Neural cell (in vitro differentiated cells): ENCODE measurements around the gene DGCR8. TPM values are rescaled to one million over a fixed set of nuclear protein-coding genes. Genes with fewer than 3 reads are reported as not detected.

Experiments
- H2AFZ ChIP-seq: fragments of 200-600, 300-800 bp; sonication (generic), shearing (Covaris generic); 2 replicates; pipeline ENCODE4 v1.6.0; 2014; ENCODE audit warnings: low read depth, mild to moderate bottlenecking, antibody characterized with exemption, low read length, moderate library complexity
- H3F3A ChIP-seq: fragments of 200-600 bp; shearing (Covaris generic); 2 replicates; pipeline ENCODE4 v1.6.1; 2016; ENCODE audit warnings: mild to moderate bottlenecking, moderate library complexity, mixed read lengths, antibody characterized with exemption, low read length; ENCODE audit not compliant: insufficient read depth, poor library complexity, severe bottlenecking
- H3K27ac ChIP-seq: fragments of 200-600, 300-800 bp; sonication (generic), shearing (Covaris generic); 2 replicates; pipeline ENCODE4 v1.5.1; 2014; ENCODE audit warnings: mild to moderate bottlenecking, low read length, moderate library complexity
- H3K27me3 ChIP-seq: fragments of 300-800, 200-600 bp; sonication (generic), shearing (Covaris generic); 2 replicates; pipeline ENCODE4 v1.6.0; 2014; ENCODE audit warnings: mild to moderate bottlenecking, low read depth, low read length, moderate library complexity; ENCODE audit not compliant: insufficient read depth
- H3K36me3 ChIP-seq: fragments of 300-800, 200-600 bp; sonication (generic), shearing (Covaris generic); 2 replicates; pipeline ENCODE4 v1.5.1; 2014; ENCODE audit warnings: mild to moderate bottlenecking, antibody characterized with exemption, low read length, moderate library complexity; ENCODE audit not compliant: insufficient read depth
- H3K4me2 ChIP-seq: fragments of 300-800, 200-600 bp; sonication (generic), shearing (Covaris generic); 2 replicates; pipeline ENCODE4 v1.6.0; 2014; ENCODE audit warnings: mild to moderate bottlenecking, low read length
- H3K4me3 ChIP-seq: fragments of 300-800, 200-600 bp; sonication (generic), shearing (Covaris generic); 2 replicates; pipeline ENCODE4 v1.5.1; 2014; ENCODE audit warnings: mild to moderate bottlenecking, low read length, moderate library complexity
- H3K79me2 ChIP-seq: fragments of 200-600 bp; shearing (Covaris generic); replicated peaks from 2 replicates; pipeline ENCODE4 v1.6.0; 2014; ENCODE audit warnings: mild to moderate bottlenecking, low read length, moderate library complexity; ENCODE audit not compliant: insufficient read depth
- H3K9ac ChIP-seq: fragments of 300-800, 200-600 bp; sonication (generic), shearing (Covaris generic); 2 replicates; pipeline ENCODE4 v1.6.1; 2016; ENCODE audit warnings: mild to moderate bottlenecking, low read length, mixed read lengths
- H3K9me2 ChIP-seq: fragments of 200-600 bp; shearing (Covaris generic); 2 replicates; pipeline ENCODE4 v1.6.1; 2016; ENCODE audit warnings: mild to moderate bottlenecking, low read length, mixed read lengths; ENCODE audit not compliant: insufficient read depth
- H3K9me3 ChIP-seq: fragments of 200-600, 300-800 bp; sonication (generic), shearing (Covaris generic); 2 replicates; pipeline ENCODE4 v1.6.1; 2016; ENCODE audit warnings: mild to moderate bottlenecking, mixed run types, low read length, moderate library complexity, mixed read lengths
- H4K20me1 ChIP-seq: fragments of 200-600 bp; shearing (Covaris generic); 2 replicates; pipeline ENCODE4 v1.6.1; 2016; ENCODE audit warnings: mild to moderate bottlenecking, mixed run types; ENCODE audit not compliant: insufficient read depth
- CTCF ChIP-seq: fragments of 450-650 bp; IDR thresholded peaks from 2 replicates; pipeline ENCODE4 v1.5.1; 2014; ENCODE audit warnings: antibody characterized with exemption, mild to moderate bottlenecking, moderate library complexity; ENCODE audit not compliant: poor library complexity, severe bottlenecking
- EP300 ChIP-seq: fragments of 450-650 bp; conservative IDR thresholded peaks from 2 replicates; pipeline ENCODE4 v1.6.1; 2014; ENCODE audit warnings: antibody characterized with exemption, mild to moderate bottlenecking, moderate library complexity; ENCODE audit not compliant: poor library complexity, severe bottlenecking
- EZH2 ChIP-seq: fragments of 200-600, 300-800 bp; shearing (Covaris generic), sonication (generic); IDR thresholded peaks from 2 replicates; pipeline ENCODE4 v1.6.1; 2014; ENCODE audit warnings: antibody characterized with exemption, low read length, borderline replicate concordance, mild to moderate bottlenecking; ENCODE audit not compliant: insufficient read depth, poor library complexity, severe bottlenecking
- MXI1 ChIP-seq: fragments of 450-650 bp; conservative IDR thresholded peaks from 2 replicates; pipeline ENCODE4 v1.6.1; 2014; ENCODE audit warnings: antibody characterized with exemption, mild to moderate bottlenecking; ENCODE audit not compliant: poor library complexity, severe bottlenecking
- POLR2AphosphoS5 ChIP-seq: IDR thresholded peaks from 2 replicates; pipeline ENCODE4 v1.6.1; 2012
- RAD21 ChIP-seq: fragments of 450-650 bp; conservative IDR thresholded peaks from 2 replicates; pipeline ENCODE4 v1.6.1; 2014; ENCODE audit warnings: antibody characterized with exemption, mild to moderate bottlenecking, moderate library complexity
- SMC3 ChIP-seq: fragments of 450-650 bp; conservative IDR thresholded peaks from 2 replicates; pipeline ENCODE4 v1.6.1; 2014; ENCODE audit warnings: antibody characterized with exemption, mild to moderate bottlenecking, moderate library complexity; ENCODE audit not compliant: poor library complexity
- TAF1 ChIP-seq: IDR thresholded peaks from 2 replicates; pipeline ENCODE4 v1.6.1; 2012; ENCODE audit warnings: low read depth
- polyA plus RNA-seq: library from polyadenylated mRNA; depleted of rRNA; stranded (reverse); fragments of >200 nt; gene quantifications from 2 replicates; pipeline ENCODE4 v1.2.3, GENCODE V29; 2014
- TF ChIP-seq, protein P1 (sequence below): IDR thresholded peaks from 2 replicates; pipeline ENCODE4 v1.6.1; 2012; ENCODE audit warnings: borderline replicate concordance

DGCR8 gene
- polyA plus RNA-seq, 1 donor from 2014 or later, result 48.9 TPM

- H2AFZ ChIP-seq, result no peak overlapping the region
- TF ChIP-seq POLR2AphosphoS5, result no peak
- no peak for TF ChIP-seq RAD21
- TF ChIP-seq CTCF, result no peak
- TF ChIP-seq MXI1, result no peak
- no peak for TF ChIP-seq SMC3
- no peak for TF ChIP-seq TAF1
- no peak for TF ChIP-seq EP300
- TF ChIP-seq, protein P1, sequence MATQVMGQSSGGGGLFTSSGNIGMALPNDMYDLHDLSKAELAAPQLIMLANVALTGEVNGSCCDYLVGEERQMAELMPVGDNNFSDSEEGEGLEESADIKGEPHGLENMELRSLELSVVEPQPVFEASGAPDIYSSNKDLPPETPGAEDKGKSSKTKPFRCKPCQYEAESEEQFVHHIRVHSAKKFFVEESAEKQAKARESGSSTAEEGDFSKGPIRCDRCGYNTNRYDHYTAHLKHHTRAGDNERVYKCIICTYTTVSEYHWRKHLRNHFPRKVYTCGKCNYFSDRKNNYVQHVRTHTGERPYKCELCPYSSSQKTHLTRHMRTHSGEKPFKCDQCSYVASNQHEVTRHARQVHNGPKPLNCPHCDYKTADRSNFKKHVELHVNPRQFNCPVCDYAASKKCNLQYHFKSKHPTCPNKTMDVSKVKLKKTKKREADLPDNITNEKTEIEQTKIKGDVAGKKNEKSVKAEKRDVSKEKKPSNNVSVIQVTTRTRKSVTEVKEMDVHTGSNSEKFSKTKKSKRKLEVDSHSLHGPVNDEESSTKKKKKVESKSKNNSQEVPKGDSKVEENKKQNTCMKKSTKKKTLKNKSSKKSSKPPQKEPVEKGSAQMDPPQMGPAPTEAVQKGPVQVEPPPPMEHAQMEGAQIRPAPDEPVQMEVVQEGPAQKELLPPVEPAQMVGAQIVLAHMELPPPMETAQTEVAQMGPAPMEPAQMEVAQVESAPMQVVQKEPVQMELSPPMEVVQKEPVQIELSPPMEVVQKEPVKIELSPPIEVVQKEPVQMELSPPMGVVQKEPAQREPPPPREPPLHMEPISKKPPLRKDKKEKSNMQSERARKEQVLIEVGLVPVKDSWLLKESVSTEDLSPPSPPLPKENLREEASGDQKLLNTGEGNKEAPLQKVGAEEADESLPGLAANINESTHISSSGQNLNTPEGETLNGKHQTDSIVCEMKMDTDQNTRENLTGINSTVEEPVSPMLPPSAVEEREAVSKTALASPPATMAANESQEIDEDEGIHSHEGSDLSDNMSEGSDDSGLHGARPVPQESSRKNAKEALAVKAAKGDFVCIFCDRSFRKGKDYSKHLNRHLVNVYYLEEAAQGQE, result no peak
- no peak for TF ChIP-seq EZH2
- H3K79me2 ChIP-seq, result peaks cover 12% of the 10 kb centered on the region
- H3K4me2 ChIP-seq, result no peak overlapping the region
- H3K27me3 ChIP-seq, result no peaks in the 10 kb centered on the region
- no peak overlapping the region for H3K27ac ChIP-seq
- no peak overlapping the region for H3K4me3 ChIP-seq
- H3K36me3 ChIP-seq, result peaks cover 11% of the 10 kb centered on the region
- no peaks in the 10 kb centered on the region for H3F3A ChIP-seq
- H3K9me3 ChIP-seq, result no peaks in the 10 kb centered on the region
- H3K9me2 ChIP-seq, result no peaks in the 10 kb centered on the region
- no peak overlapping the region for H3K9ac ChIP-seq
- H4K20me1 ChIP-seq, result peaks cover 4% of the 10 kb centered on the region
Observed at GRCh38 chr22:20093418-20094196, 13.6 kb downstream of the DGCR8 start.

- Histone ChIP-seq H3K4me3 (no peak overlapping the region), H2AFZ (no peak overlapping the region), H3K27ac (no peak overlapping the region), H3K9me3 (no peaks in the 10 kb centered on the region), H3K36me3 (peaks cover 11% of the 10 kb centered on the region), H3K9ac (no peak overlapping the region), H3K4me2 (no peak overlapping the region), H3K9me2 (no peaks in the 10 kb centered on the region), H4K20me1 (peaks cover 4% of the 10 kb centered on the region), H3K27me3 (no peaks in the 10 kb centered on the region), H3F3A (no peaks in the 10 kb centered on the region), H3K79me2 (peaks cover 12% of the 10 kb centered on the region)
- no peak for TF ChIP-seq POLR2AphosphoS5
Observed at GRCh38 chr22:20094197-20094807, 14.3 kb downstream of the DGCR8 start.
